NB4 (cell line): ENCODE measurements around the gene ADCY1.

ENCODE experiments used
- DNase-seq: peaks from one replicate; pipeline ENCODE4 v3.0.0; 2010; ENCODE audit warnings: low read depth
- H3K4me3 ChIP-seq: one replicate; pipeline ENCODE4 v1.5.1; 2011; ENCODE audit warnings: mild to moderate bottlenecking, low read depth, low read length, moderate library complexity
- CTCF ChIP-seq: IDR thresholded peaks from one replicate; pipeline ENCODE4 v1.5.1; 2012; ENCODE audit warnings: low read depth, low read length
- MAX ChIP-seq: IDR thresholded peaks from 2 replicates; pipeline ENCODE4 v1.6.1; 2011; ENCODE audit warnings: low read depth, low read length
- MYC ChIP-seq: IDR thresholded peaks from 2 replicates; pipeline ENCODE4 v1.6.1; 2011; ENCODE audit warnings: low read depth, low read length
- POLR2A ChIP-seq: IDR thresholded peaks from 2 replicates; pipeline ENCODE4 v1.6.1; 2011; ENCODE audit warnings: mild to moderate bottlenecking; ENCODE audit not compliant: insufficient read length; ENCODE audit errors: extremely low read depth

Gene ADCY1

GRCh38 chr7:45661302-45661995 is 87.3 kb downstream of the ADCY1 start:
- no peak for DNase-seq
- TF ChIP-seq MAX (no peak), CTCF (no peak), POLR2A (no peak), MYC (no peak)

GRCh38 chr7:45662018-45662417 is 87.8 kb downstream of the ADCY1 start:
- TF ChIP-seq MYC (no peak), CTCF (no peak), MAX (no peak), POLR2A (no peak)
- no peak for DNase-seq
- H3K4me3 ChIP-seq = no peak overlapping the region

More at GRCh38 chr7:45661302-45661995, 87.3 kb downstream of the ADCY1 start:
- H3K4me3 ChIP-seq = no peak overlapping the region

- TF ChIP-seq MAX (no peak), MYC (no peak), POLR2A (no peak), CTCF (no peak)
- DNase-seq = no peak
- no peak overlapping the region for H3K4me3 ChIP-seq
Observed at GRCh38 chr7:45662540-45663166, 88.5 kb downstream of the ADCY1 start.

GRCh38 chr7:45663167-45663921 is 89.2 kb downstream of the ADCY1 start:
- H3K4me3 ChIP-seq = no peak overlapping the region
- TF ChIP-seq CTCF (peak; percentile 96), MYC (no peak)
- DNase-seq = peak; percentile 68

GRCh38 chr7:45663965-45664633 is 89.9 kb downstream of the ADCY1 start:
- no peak for DNase-seq
- TF ChIP-seq MYC (no peak), CTCF (no peak), MAX (no peak), POLR2A (no peak)

More at GRCh38 chr7:45663965-45664633, 89.9 kb downstream of the ADCY1 start:
- H3K4me3 ChIP-seq = no peak overlapping the region
